ENCODE data around the gene THOC2.

DNA sequence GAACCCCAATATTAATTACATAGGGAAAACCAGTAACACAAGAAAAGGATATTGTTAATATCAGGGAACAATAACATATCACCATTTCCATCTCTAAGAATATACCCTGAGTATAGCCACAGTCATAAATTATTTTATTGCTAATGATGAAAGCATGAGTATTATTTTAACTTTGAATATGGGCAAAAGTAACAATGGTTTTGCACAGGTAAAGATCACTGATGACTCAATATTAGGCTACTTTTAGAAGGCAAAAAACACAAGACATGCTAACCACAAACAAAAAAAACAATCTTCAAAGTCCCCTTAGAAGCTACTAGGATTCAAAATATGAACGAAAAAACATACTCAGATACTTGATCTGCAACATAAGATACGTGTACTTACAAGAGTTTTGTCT lies 36.5 kb downstream of the THOC2 start:
- TF ChIP-seq, protein P1, sequence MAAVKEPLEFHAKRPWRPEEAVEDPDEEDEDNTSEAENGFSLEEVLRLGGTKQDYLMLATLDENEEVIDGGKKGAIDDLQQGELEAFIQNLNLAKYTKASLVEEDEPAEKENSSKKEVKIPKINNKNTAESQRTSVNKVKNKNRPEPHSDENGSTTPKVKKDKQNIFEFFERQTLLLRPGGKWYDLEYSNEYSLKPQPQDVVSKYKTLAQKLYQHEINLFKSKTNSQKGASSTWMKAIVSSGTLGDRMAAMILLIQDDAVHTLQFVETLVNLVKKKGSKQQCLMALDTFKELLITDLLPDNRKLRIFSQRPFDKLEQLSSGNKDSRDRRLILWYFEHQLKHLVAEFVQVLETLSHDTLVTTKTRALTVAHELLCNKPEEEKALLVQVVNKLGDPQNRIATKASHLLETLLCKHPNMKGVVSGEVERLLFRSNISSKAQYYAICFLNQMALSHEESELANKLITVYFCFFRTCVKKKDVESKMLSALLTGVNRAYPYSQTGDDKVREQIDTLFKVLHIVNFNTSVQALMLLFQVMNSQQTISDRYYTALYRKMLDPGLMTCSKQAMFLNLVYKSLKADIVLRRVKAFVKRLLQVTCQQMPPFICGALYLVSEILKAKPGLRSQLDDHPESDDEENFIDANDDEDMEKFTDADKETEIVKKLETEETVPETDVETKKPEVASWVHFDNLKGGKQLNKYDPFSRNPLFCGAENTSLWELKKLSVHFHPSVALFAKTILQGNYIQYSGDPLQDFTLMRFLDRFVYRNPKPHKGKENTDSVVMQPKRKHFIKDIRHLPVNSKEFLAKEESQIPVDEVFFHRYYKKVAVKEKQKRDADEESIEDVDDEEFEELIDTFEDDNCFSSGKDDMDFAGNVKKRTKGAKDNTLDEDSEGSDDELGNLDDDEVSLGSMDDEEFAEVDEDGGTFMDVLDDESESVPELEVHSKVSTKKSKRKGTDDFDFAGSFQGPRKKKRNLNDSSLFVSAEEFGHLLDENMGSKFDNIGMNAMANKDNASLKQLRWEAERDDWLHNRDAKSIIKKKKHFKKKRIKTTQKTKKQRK (IDR thresholded peaks at IDR 0.05; ENCODE audit: low read depth, low read length), result no peak
- TF ChIP-seq, protein P2, sequence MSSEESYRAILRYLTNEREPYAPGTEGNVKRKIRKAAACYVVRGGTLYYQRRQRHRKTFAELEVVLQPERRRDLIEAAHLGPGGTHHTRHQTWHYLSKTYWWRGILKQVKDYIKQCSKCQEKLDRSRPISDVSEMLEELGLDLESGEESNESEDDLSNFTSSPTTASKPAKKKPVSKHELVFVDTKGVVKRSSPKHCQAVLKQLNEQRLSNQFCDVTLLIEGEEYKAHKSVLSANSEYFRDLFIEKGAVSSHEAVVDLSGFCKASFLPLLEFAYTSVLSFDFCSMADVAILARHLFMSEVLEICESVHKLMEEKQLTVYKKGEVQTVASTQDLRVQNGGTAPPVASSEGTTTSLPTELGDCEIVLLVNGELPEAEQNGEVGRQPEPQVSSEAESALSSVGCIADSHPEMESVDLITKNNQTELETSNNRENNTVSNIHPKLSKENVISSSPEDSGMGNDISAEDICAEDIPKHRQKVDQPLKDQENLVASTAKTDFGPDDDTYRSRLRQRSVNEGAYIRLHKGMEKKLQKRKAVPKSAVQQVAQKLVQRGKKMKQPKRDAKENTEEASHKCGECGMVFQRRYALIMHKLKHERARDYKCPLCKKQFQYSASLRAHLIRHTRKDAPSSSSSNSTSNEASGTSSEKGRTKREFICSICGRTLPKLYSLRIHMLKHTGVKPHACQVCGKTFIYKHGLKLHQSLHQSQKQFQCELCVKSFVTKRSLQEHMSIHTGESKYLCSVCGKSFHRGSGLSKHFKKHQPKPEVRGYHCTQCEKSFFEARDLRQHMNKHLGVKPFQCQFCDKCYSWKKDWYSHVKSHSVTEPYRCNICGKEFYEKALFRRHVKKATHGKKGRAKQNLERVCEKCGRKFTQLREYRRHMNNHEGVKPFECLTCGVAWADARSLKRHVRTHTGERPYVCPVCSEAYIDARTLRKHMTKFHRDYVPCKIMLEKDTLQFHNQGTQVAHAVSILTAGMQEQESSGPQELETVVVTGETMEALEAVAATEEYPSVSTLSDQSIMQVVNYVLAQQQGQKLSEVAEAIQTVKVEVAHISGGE (CRISPR knock-in tag; IDR thresholded peaks at IDR 0.05), result no peak
- TF ChIP-seq, protein P3, sequence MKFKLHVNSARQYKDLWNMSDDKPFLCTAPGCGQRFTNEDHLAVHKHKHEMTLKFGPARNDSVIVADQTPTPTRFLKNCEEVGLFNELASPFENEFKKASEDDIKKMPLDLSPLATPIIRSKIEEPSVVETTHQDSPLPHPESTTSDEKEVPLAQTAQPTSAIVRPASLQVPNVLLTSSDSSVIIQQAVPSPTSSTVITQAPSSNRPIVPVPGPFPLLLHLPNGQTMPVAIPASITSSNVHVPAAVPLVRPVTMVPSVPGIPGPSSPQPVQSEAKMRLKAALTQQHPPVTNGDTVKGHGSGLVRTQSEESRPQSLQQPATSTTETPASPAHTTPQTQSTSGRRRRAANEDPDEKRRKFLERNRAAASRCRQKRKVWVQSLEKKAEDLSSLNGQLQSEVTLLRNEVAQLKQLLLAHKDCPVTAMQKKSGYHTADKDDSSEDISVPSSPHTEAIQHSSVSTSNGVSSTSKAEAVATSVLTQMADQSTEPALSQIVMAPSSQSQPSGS (IDR thresholded peaks at IDR 0.05; ENCODE audit: low read length), result no peak
- TF ChIP-seq POLR2A (IDR thresholded peaks at IDR 0.05; ENCODE audit: low read depth, low read length) (no peak), JUNB (IDR thresholded peaks at IDR 0.05) (no peak), CHD2 (IDR thresholded peaks at IDR 0.05; ENCODE audit: borderline replicate concordance, low read depth, low read length) (no peak), EZH2 (IDR thresholded peaks at IDR 0.05; ENCODE audit: borderline replicate concordance, control insufficient read depth, low read depth, low read length) (no peak), TAF1 (IDR thresholded peaks at IDR 0.05; ENCODE audit: borderline replicate concordance, low read depth, low read length) (no peak), SIN3A (IDR thresholded peaks at IDR 0.05; ENCODE audit: low read depth, low read length) (no peak)
- TF ChIP-seq, protein P4, sequence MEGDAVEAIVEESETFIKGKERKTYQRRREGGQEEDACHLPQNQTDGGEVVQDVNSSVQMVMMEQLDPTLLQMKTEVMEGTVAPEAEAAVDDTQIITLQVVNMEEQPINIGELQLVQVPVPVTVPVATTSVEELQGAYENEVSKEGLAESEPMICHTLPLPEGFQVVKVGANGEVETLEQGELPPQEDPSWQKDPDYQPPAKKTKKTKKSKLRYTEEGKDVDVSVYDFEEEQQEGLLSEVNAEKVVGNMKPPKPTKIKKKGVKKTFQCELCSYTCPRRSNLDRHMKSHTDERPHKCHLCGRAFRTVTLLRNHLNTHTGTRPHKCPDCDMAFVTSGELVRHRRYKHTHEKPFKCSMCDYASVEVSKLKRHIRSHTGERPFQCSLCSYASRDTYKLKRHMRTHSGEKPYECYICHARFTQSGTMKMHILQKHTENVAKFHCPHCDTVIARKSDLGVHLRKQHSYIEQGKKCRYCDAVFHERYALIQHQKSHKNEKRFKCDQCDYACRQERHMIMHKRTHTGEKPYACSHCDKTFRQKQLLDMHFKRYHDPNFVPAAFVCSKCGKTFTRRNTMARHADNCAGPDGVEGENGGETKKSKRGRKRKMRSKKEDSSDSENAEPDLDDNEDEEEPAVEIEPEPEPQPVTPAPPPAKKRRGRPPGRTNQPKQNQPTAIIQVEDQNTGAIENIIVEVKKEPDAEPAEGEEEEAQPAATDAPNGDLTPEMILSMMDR (IDR thresholded peaks at IDR 0.05 in 2 of 3, conservative IDR thresholded peaks at IDR 0.05 in 1 of 3; ENCODE audit: control insufficient read depth in 2 of 3, extremely low read depth in 1 of 3, insufficient read depth in 1 of 3, low read depth in 3 of 3, low read length in 3 of 3), result no peak

Measured in GM12878 (cell line).